Ishikawa (cell line): Measurements from ENCODE around the gene CSNK1G2.

ENCODE experiments used
- CEBPB ChIP-seq: IDR thresholded peaks from 2 replicates; pipeline ENCODE4 v1.6.1; 2012
- CREB1 ChIP-seq: IDR thresholded peaks from 2 replicates; pipeline ENCODE4 v1.6.1; 2012; ENCODE audit warnings: low read depth
- EGR1 ChIP-seq: IDR thresholded peaks from 2 replicates; pipeline ENCODE4 v1.6.1; 2012
- EP300 ChIP-seq: IDR thresholded peaks from 2 replicates; pipeline ENCODE4 v1.6.1; 2012; ENCODE audit warnings: borderline replicate concordance
- FOXM1 ChIP-seq: IDR thresholded peaks from 2 replicates; pipeline ENCODE4 v1.6.1; 2012; ENCODE audit warnings: low read depth, borderline replicate concordance
- NFIC ChIP-seq: IDR thresholded peaks from 2 replicates; pipeline ENCODE4 v1.6.1; 2012
- RAD21 ChIP-seq: IDR thresholded peaks from 2 replicates; pipeline ENCODE4 v1.6.1; 2012; ENCODE audit warnings: low read depth
- REST ChIP-seq: IDR thresholded peaks from 2 replicates; pipeline ENCODE4 v1.6.1; 2012; ENCODE audit warnings: low read depth, mild to moderate bottlenecking
- TAF1 ChIP-seq: IDR thresholded peaks from 2 replicates; pipeline ENCODE4 v1.6.1; 2012; ENCODE audit warnings: low read depth, mild to moderate bottlenecking
- TCF12 ChIP-seq: IDR thresholded peaks from 2 replicates; pipeline ENCODE4 v1.6.1; 2012; ENCODE audit warnings: low read depth
- TEAD4 ChIP-seq: IDR thresholded peaks from 2 replicates; pipeline ENCODE4 v1.6.1; 2012
- USF1 ChIP-seq: IDR thresholded peaks from 2 replicates; pipeline ENCODE4 v1.6.1; 2012
- ZBTB7A ChIP-seq: IDR thresholded peaks from 2 replicates; pipeline ENCODE4 v1.6.1; 2012; ENCODE audit warnings: low read depth
- TF ChIP-seq, protein P1 (sequence below): IDR thresholded peaks from 2 replicates; pipeline ENCODE4 v1.6.1; 2012

CSNK1G2 gene

DNA sequence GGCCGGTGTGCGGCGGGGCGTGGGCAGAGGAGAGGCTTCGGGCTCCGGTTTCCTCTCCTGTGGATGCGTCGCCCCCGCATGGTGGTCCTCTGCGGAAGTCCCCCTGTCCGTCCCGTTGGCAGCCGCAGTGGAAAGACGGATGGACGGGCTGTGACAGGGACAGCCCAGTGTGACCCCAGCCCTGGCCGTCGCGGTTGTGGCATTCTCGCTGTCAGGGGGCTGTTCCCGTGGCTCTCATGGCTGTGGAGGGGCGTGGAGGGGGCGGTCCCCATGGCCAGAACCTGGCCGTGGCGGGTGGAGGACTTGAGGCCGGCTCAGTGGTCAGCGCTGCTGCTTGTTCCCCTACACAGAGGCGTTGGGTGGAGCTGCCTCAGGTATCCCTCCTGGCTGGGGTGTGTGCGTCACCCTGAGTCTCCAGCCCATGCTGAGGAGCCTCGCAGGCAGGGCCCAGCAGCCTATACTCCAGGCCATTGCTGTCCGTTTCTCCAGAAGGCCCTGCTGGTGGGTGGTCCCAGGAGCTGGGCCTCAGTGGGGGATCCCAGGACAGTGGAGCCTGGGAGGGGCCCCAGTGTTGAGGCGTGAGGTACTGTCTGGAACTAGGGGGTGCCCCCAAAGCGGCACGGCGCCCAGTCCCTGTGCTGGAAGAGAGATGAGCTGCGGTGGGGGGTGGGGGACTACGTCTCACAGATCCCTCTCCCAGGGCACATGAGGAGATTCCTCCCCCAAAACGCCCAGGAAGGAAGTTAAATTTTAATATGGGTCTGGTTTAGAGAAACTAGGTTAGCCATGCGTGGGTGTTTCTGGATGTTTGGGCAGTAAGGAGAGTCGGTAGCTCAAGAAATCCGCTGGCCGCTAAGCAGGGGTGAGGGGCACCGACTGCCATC, 20.3 kb downstream of the CSNK1G2 start:
- TF ChIP-seq REST (no peak), TCF12 (no peak), TEAD4 (no peak), CREB1 (no peak), EGR1 (no peak), ZBTB7A (no peak), USF1 (no peak), CEBPB (no peak), TAF1 (no peak), EP300 (no peak)
- TF ChIP-seq, protein P1, sequence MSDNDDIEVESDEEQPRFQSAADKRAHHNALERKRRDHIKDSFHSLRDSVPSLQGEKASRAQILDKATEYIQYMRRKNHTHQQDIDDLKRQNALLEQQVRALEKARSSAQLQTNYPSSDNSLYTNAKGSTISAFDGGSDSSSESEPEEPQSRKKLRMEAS: no peak

DNA sequence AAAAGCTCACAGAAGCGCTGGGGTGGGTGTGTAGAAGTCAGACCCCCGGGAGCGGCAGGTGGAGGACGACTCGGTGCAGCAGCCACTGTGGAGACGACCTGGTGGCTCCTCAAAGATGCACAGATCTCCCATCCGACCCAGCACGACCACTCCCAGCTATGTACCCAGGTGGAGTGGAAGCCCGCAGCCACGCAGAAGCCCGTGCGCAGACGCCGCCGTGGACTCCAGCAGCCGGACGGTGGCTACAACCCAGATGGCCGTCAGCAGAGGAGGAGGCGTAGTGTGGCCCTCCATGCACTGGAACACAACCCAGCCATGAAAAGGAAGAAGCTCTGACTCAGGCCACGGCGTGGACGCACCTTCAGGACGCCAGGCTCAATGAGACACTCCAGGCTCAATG, 21.7 kb downstream of the CSNK1G2 start:
- TF ChIP-seq CEBPB (no peak), FOXM1 (no peak), EGR1 (no peak), TAF1 (no peak), TCF12 (no peak), TEAD4 (no peak)

- TF ChIP-seq RAD21: no peak
- no peak for TF ChIP-seq NFIC
- TF ChIP-seq EP300: no peak
These were observed 26.2 kb downstream of the CSNK1G2 start for GRCh38 chr19:1967087-1967608.

- TF ChIP-seq ZBTB7A (no peak), CREB1 (no peak), NFIC (no peak), USF1 (no peak), EGR1 (no peak), CEBPB (no peak), EP300 (no peak), TEAD4 (no peak), FOXM1 (no peak)
These were observed 27.6 kb downstream of the CSNK1G2 start for GRCh38 chr19:1968279-1969175.

DNA sequence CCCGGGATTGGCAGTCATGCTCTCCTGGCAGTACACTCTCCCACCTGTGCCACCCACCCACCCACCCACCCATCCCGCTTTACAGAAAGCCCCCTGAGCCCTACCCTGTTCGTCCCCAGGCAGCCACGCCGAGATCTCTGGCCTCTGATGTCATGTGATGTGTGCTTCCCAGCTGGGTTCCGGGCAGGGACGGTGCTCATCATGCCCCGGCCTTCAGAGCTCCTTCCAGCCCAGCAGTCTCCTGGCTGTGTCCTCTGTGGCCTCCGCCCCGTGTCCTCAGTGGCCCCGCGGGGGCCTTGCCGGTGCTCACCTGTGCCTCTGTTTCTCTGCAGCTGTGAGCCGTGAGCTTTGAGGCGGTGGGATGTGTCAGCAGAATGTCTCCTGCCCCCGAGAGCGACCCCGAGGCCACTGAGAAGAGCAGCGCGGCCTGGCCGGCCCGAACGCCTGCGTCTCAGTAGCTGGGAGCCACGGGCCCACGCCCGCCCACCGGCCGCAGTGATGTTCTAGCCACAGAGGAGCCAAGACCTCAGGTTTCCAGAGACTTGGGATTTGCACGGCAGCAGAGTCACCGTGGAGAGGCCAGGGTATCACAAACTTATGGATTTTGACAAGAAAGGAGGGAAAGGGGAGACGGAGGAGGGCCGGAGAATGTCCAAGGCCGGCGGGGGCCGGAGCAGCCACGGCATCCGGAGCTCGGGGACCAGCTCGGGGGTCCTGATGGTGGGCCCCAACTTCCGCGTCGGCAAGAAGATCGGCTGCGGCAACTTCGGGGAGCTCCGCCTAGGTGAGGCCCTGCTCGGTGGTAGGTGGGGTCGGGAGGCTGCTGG, 28.4 kb downstream of the CSNK1G2 start:
- TF ChIP-seq USF1: no peak
- TF ChIP-seq CREB1: no peak
- TF ChIP-seq TCF12: no peak
- no peak for TF ChIP-seq RAD21
- TF ChIP-seq NFIC: no peak
- no peak for TF ChIP-seq TEAD4
- TF ChIP-seq EP300: no peak

- no peak for TF ChIP-seq TAF1
- TF ChIP-seq CEBPB: no peak
These were observed 29.2 kb downstream of the CSNK1G2 start for GRCh38 chr19:1970003-1970805.
